HG03460 (cell line): ENCODE measurements around the gene OLFML3.
"Not testable (repeated sequence)": the region's sequence is repeated elsewhere in the genome, so short reads cannot be mapped to it uniquely, and the experiment has no call there.

Experiments used
- ATAC-seq: cut with Tn5 transposase; IDR thresholded peaks from one replicate; pipeline ENCODE4 v1.9.1; 2021; ENCODE audit not compliant: unreplicated experiment

OLFML3 gene

DNA sequence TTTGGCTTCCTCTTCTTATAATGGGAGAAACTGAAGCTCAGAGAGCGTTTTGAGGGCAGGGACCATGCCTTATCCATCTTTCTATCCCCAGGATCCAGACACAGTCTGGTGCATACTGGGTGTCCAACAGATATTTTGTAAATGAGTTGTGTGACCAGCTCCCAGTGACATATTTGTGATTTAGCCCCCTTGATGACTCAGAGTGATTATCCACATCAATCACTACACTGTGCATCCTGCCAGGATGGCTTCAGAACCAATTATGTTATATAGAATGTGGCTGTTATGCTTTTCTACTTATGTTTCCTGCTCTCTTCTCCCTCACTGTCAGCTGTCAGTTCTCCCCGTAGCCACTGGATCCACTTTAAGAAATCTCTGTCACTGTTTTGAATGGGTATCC is 11.3 kb downstream of the OLFML3 start:
- no peak for ATAC-seq

DNA sequence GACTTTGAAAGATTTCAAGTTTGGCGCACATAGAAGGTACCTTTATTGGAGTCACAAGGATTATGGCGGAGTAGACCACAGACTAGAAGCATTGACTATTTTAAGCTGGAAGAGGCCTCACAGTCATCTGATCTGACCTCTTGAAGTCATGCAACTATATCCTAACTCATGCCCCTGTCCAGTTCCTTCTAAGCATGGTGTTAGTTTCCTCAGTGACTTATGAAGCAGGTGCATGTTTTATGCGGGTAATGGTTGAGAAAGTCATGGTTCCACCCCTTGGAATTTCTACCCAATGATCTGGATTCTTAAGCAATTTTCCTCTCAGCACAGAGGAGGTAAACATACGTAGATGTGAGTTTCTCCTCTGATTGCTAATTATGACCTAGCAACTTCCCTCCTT is 11.7 kb downstream of the OLFML3 start:
- ATAC-seq: no peak

DNA sequence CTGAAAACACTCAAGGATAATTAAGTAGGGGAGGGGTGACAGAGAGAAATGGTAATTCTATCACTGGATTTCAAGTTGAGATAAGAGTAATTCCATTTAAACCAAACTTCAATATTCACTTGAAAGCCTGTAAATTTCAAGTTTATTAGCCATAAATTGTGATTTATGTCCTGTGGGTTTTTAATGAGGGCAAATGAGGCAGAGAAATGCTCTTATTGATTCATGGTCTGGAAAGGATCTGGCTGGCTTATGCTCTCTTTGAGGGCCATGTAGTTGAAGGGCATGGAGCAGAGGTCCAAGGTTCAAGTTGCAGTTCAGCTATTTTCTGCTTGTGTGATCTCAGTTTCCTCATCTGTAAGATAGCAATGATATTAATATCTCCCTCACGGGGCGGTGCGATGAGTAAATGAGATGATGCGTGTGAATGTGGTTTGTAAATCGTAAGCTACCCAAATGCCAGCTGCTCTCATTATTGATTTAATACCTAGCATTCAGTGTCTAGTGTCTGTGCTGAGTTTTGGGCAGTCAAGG is 12.3 kb downstream of the OLFML3 start:
- no peak for ATAC-seq

DNA sequence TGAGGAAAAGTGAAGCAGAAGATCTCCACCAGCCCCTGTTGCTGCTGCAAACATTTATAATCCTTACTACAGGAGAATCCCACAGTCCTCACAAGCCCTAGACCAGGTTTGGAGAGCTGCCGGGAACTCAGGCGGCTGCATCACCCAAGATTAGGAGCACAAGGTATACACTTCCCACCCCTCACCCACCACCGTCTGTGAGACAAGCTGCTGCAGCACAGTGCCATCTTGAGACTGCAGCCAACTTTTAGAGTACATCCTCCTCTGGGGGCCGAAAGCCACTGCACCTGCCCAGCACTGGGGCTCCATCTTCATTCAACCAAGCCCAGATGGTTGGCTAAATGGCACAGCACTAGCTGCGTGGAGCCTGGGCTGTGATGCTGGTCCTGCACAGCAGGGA is 13.8 kb downstream of the OLFML3 start:
- ATAC-seq: no peak

DNA sequence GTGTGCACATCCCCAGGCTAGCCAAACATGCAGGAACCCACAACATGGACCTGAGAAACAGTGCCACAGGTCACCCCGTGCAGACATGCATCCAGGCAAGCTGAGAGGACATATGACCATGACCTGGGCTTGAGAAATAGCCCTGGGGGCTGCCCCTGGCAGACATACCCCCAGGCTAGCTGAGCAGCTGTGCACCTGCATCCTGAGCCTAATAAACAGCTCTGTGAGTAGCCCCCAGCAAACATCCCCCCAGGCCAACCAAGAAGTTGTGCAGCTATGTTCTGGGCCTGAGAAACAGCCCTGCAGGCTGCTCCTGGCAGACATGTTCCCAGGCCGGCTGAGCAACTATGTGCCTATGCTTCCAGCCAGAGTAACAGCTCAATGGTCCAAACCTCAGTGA is 14.5 kb downstream of the OLFML3 start:
- ATAC-seq: no peak

DNA sequence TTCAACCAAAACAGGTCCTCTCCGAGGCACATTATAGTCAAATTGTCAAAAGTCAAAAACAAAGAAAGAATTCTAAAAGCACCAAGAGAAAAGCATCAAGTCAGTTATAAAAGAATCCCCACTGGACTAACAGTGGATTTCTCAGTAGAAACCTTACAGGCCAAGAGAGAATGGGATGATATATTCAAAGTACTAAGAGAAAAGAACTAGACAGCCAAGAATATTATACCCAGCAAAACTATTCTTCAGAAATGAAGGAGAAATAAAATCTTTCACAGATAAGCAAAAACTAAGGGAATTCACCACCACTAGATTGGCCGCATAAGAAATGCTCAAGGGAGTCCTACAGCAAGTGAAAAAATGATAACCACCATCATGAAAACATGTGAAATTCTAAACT is 16.1 kb downstream of the OLFML3 start:
- ATAC-seq: no peak

DNA sequence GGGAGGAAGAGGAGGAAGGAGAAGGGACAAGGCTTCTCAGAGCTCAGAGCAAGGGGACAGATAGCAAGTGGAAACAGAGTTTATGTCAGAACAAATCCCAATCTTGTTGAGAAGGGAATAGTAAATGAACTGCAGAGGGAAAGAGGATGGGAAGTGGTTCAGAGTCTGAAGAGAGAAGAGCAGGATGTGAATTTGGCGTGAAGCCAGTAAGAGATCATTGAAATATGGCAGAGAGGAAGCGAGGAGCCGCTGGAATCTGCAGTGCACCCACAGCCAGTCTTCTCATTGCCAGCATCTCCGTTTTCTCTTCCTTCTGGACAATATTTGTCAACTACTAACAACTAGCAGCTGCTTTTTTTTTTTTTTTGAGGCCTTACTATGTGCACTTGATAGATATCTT is 19.1 kb downstream of the OLFML3 start:
- ATAC-seq: no peak

DNA sequence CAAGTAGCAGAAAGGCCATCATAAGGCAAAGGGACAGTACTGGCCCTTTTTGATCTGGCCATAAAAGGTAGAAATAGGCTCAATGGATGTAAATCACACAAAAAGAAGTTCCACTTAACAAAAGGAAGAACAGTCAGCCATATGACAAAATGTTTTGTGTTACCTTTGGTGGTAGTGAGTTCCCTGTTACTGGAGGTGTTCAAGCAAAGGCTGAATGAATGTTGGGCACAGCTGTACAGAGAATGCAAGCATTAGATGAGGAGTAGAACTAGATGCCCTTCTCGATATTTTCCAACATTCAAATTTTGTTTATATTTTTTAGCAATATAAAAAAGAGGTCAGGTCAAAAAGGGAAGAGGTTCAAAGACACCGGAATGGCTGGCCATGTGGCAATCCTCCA is 20.0 kb downstream of the OLFML3 start:
- ATAC-seq: no peak

DNA sequence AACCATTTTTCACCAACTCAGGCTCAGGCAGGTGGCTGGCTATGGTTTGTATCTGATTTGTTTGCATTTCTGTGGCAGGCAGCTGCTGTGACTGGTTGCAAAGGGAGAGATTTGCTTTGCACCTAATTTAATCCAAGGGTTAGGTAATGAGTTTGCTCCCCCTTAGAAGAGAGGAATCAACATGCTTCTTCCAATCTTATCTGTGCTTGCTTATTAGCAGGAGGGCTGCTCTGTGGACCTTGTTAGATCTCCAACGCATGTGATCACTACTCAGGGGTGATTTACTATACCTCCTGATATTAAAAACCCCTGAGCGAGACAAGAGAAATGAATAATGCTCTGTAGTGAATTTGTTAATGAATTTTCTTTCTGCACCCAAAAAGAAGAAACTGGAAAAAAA is 20.5 kb downstream of the OLFML3 start:
- no peak for ATAC-seq

DNA sequence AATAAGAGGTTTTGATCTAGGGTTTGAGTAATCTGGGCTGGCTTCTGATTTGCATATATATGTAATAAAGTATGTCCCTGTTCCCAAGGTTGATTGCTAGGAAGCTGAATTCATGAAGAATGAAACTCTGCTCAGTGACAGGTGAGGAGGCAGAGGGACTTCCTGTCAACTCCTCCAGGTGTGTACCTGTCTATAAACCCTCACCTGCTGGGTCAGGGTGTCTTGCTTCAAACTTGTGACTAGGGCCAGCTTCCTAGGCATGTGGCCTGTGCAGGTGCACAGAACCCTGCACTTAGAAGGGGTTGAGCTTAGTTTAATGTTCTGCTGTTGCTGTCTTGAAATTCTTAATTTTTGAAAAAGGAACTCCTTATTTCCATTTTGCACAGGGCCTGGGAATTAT is 21.1 kb downstream of the OLFML3 start:
- ATAC-seq: no peak

DNA sequence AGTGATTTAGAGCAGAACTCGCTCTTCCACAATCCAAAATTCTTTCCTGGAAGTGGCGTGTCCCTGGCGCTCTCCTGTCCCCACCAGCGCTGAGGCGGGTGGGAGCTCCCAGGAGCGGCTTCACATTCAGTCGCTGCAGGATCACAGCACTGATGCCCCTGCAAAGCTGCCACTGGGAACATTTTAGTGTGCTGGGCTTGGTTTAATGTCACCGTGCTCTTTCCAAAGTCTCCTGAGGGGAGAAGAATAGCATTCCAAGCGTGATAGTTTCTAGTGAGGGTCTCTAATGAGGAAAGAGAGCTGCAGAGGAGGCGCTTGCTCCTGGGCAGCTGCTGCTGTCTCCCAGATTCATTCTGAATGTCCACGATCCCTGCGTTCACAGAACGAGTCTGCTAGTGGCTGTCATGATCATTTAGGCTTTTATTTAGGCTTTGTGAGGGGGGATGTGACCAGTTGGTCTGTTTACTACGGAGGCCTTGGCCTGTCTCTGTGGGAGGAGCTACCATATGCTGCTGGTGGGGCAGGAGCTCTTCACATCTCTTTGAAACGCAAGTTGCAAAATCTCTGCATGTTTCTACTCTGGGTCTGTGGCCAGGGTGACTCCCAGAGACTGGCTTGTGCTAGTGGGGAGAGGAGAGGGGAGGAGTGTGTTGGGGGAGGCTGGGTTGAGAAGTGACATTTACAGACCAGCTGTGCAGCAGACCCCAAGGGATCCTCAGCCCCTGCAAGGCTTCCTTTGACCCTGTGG is 23.4 kb downstream of the OLFML3 start:
- ATAC-seq: no peak

DNA sequence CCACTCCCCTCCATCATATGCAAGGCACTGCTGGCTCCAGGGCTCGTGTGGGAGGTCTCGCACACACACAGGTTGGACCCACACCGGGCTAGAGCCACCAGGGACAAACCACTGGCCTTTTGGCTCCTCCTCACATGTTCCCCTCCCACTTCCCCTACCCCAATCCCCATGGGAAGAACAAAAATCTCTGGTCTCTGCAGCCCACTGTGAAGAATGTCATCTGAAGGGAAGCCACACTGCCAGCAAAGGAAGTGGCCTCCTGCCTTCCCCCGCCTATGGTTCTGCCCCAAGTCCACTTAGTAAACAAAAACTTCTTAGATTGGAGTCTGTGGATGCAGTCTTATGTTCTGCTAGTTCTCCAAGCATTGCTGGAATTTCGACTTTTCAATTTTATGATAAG is 24.2 kb downstream of the OLFML3 start:
- ATAC-seq: no peak

DNA sequence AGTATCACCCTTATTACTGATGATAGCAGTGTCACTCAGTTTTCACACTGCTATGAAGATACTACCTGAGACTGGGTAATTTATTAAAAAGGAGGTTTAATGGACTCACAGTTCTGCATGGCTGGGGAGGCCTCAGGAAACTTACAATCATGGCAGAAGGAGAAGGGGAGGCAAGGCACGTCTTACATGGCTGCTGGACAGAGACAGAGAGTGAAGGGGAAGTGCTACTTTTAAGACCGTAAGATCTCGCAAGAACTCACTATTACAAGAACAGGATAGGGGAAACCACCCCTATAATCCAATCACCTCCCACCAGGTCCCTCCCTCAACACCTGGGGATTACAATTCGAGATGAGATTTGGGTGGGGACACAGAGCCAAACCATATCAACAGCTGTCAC is 27.6 kb downstream of the OLFML3 start:
- not testable (repeated sequence) for ATAC-seq

DNA sequence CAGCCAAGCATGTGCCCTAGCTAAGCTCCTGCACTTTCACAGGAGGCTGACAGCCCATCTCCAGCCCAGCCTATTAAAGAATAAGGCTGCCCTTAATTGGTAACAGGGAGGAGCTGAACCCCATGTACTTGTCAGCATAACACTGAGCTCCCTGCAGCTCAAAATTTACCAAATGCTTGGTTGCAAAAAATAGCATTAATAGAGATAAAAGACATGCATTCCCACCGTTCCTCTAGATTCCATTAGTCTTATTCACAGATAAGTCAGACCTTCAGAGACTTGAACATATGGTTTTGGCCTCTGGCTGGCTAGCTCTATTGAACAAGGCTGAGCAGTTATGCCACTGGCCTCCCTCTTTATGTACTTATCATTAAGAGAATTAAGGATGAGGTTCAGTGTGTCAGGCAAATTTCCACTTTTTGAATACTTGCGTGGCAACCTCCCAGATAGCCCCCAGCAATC is 29.2 kb downstream of the OLFML3 start:
- ATAC-seq: no peak

DNA sequence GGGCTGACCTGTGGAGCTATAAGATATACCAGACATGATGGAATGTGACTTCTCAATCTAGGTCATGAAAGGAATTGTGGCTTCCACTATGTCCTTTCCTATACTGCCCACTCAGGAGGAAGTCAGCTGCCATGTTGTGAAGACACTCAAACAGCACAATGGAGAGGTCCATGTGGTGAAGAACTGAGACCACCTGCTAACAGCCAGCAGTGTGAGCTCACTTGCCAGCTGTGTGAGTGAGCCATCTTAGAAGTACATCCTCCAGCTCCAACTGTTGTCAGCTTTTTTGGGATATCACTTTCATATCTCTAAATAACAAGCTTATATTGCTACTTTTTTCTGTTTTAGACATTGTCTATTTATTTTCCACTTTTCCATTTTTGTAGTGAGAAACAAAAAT is 29.7 kb downstream of the OLFML3 start:
- ATAC-seq: no peak

DNA sequence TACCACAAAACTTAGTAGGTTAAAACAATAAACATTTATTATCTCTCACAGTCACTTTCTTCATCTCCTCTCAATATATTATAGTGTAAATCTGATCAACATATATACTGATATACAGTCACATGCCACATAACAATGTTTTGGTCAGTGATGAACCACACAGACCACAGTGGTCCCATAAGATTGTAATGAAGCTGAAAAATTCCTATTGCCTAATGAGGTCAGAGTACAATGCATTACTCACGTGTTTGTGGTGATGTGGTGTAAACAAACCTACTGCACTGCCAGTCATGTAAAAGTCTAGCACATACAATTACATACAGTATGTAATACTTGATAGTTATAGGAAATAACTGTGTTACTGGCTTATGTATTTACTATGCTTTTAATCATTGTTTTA is 30.1 kb downstream of the OLFML3 start:
- no peak for ATAC-seq

DNA sequence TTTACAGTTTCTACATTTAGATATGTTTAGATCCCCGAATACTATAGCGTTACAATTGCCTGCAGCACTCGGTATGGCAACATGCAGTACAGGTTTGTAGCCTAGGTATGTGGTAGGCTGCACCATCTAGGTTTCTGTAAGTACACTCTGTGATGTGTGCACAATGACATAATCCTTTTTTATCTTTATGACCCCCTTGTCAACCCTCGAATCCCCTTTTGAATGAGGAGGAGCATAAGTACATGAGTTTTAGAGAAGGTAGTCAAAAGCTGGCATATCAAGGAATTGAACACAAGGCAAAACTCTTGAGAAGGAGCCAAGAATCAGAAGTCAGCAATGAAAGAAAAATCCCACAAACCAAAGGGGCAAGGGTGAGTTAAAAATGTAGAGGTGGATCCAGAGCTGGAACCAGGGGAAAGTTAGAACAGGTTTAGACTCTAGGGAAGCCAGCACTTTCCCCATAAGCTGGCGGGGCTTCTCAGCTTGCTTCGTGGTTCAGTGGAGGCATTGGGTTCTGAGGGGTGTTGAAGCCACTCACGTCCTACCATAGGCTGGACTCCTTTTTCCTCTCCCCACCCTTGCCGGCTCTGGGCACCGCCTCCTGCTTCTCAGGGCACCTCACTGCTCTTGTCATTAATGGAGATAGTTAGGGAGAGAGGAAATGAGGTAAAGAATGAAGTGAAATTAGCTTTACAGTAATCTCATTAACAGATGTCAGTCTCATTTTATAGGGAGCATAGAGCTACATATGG is 31.3 kb downstream of the OLFML3 start:
- no peak for ATAC-seq

DNA sequence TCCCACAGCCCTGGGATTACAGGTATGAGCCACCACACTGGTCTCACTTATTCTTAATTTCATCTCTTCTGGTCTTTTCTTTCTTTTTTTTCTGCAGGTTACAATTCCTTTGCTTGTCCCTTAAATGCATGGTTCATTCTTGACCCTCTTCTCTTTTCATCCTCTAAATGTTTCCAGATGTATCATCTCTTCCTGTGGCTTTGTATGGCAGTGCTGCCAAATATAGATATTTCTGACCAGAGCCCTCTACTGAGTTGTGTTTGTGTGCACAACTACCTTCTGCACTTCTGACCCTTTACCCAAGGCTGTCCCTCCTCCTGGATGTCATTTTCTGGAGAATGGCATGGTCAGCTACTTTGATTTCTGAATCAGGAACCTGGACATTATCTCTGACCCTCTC is 32.5 kb downstream of the OLFML3 start:
- ATAC-seq: no peak

DNA sequence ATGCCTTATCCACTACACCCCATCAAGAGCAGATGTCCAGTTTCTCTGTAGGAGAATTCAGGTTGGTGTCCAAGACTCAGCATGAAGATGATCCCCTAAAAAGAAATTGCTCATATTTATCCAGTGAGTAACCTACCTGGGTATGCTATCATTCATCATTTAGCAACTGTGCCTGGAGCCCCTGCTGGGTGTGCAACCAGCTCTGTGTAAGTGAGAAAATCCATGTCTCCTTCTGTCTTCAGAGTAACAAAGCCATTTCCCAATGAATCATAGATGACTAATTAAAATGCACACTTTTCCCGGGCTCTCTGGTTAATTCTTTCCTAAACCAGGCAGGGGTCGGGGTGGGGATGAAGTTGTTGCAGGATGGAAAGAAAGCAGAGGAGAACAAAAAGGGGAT is 35.8 kb downstream of the OLFML3 start:
- no peak for ATAC-seq

DNA sequence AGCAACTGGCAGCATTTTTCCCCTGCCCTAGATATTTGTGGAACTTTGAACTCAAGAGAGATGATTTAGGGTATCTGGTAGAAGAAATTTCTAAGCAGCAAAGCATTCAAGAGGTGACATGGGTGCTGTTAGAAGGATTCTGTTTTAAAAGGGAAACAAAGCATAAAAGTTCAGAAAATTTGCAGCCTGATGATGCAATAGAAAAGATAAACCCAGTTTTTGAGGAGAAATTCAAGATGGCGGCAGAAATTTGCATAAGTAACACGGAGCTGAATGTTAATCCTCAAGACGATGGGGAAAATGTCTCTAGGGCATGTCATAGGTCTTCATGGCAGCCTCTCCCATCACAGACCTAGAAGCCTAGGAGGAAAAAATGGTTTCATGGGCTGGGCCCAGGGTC is 40.5 kb downstream of the OLFML3 start:
- ATAC-seq: not testable (repeated sequence)

DNA sequence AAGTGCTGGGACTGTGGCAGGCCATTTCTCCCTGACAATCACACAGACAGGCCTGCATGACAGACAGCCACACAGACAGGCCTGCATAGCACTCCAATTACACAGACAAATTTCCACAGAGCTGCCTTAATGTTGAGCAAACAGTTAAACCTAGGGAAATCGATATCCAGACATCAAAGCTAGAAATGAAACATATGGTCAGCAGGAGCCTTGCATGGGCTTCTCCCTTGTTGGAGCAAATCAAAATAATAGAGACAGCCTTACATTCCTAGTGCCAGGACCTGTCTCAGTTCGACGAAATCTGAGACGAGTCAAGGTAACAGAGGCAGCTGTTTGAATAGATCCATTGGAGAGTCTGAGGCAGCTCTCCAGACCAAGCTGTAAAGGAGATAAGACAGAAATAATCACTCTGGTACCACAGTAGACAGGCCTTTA is 42.4 kb downstream of the OLFML3 start:
- no peak for ATAC-seq

DNA sequence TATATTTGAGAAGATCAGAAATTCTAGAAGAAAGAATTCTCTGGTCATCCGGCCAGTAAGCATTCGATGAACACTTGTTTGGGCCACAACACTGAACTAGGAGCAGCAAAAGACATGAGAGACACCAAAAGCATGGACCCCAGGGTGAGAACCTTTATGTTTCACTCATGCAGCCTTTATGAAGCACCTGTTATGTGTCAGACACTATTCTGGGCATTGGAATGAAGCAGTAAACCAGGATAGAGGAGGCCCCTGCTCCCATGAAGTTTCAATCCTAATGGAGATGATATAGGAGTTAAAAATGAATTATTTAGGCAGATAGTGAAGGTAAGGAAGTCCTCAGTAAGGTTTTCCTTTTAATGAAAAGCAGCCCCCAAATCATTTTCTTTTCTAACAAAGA is 43.6 kb downstream of the OLFML3 start:
- ATAC-seq: no peak
